HG03439 (cell line): ENCODE measurements around the gene PAQR6.
"Not testable (repeated sequence)": the region's sequence is repeated elsewhere in the genome, so short reads cannot be mapped to it uniquely, and the experiment has no call there.

Experiments used
- ATAC-seq: cut with Tn5 transposase; IDR thresholded peaks from one replicate; pipeline ENCODE4 v1.9.1; 2021; ENCODE audit warnings: mild to moderate bottlenecking, moderate library complexity; ENCODE audit not compliant: unreplicated experiment

Gene PAQR6

GRCh38 chr1:156233426-156234127, 14.3 kb downstream of the PAQR6 start:
- no peak for ATAC-seq

GRCh38 chr1:156232201-156232894, 15.5 kb downstream of the PAQR6 start:
- ATAC-seq, result no peak

- ATAC-seq, result no peak
Measured at GRCh38 chr1:156230473-156230837, 17.4 kb downstream of the PAQR6 start.

- no peak for ATAC-seq
Measured at GRCh38 chr1:156229809-156230472, 17.9 kb downstream of the PAQR6 start.

- no peak for ATAC-seq
Measured at GRCh38 chr1:156228501-156228900, 19.4 kb downstream of the PAQR6 start.

- ATAC-seq, result no peak
Measured at GRCh38 chr1:156226782-156227181, 21.1 kb downstream of the PAQR6 start.

- ATAC-seq, result peak; percentile 61
Measured at GRCh38 chr1:156226116-156226538, 21.7 kb downstream of the PAQR6 start.

GRCh38 chr1:156225677-156226014, 22.2 kb downstream of the PAQR6 start:
- peak; percentile 23 for ATAC-seq

GRCh38 chr1:156221986-156222692, 25.7 kb downstream of the PAQR6 start:
- no peak for ATAC-seq

- no peak for ATAC-seq
Measured at GRCh38 chr1:156220226-156220625, 27.6 kb downstream of the PAQR6 start.

- ATAC-seq, result no peak
Measured at GRCh38 chr1:156217871-156218270, 30.0 kb downstream of the PAQR6 start.

GRCh38 chr1:156216361-156217086, 31.3 kb downstream of the PAQR6 start:
- not testable (repeated sequence) for ATAC-seq

GRCh38 chr1:156214024-156214748, 33.7 kb downstream of the PAQR6 start:
- no peak for ATAC-seq

GRCh38 chr1:156213644-156213966, 34.3 kb downstream of the PAQR6 start:
- ATAC-seq, result no peak

GRCh38 chr1:156212833-156213643, 34.8 kb downstream of the PAQR6 start, which contains the start of gene PMF1:
TSS of gene PMF1 (plus strand) at chr1:156213007. CDS start at chr1:156213016, 9 bp downstream.
- peak; percentile 84 for ATAC-seq

GRCh38 chr1:156212130-156212529, 35.7 kb downstream of the PAQR6 start:
- ATAC-seq, result no peak

GRCh38 chr1:156211243-156211642, 36.6 kb downstream of the PAQR6 start:
- no peak for ATAC-seq

GRCh38 chr1:156204686-156205085, 43.2 kb downstream of the PAQR6 start:
- no peak for ATAC-seq

- no peak for ATAC-seq
Measured at GRCh38 chr1:156203331-156203730, 44.5 kb downstream of the PAQR6 start.
